ENCODE results near the gene GRIN3A. TPM values are rescaled to one million over a fixed set of nuclear protein-coding genes. Genes with fewer than 3 reads are reported as not detected.

The GRIN3A gene
- total RNA-seq, 1 experiment from 2014 or later, result 0.03 TPM

DNA sequence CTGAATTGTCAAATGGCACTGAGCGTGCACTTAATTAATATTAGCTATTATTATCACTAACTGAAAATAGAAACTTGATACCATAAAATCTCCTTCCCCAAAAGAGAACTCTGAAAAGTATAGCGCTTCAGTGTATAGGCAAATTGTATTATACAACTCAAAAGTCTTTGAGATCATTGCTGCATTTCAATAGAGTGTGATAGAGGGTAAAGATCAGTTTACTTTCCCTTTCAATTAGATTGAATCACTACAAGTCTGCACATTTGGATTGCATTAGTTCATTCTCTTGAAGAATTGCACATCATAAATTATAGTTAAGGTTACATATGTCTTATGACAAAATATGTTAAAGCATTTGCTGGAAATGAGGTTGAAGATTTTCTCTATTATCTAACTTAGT lies 13.4 kb upstream of the GRIN3A start:
- POLR2A ChIA-PET, result no interaction called here
- no peak for ATAC-seq
- no TSS peak for BruUV-seq (replicated peaks)

GRCh38 chr9:101739311-101739710 lies 864 bp upstream of the GRIN3A start:
- POLR2A ChIA-PET, result no interaction called here
- no peak for TF ChIP-seq POLR2AphosphoS5 (IDR thresholded peaks at IDR 0.05; ENCODE audit: low read depth, low read length)
- TF ChIP-seq, protein P1, sequence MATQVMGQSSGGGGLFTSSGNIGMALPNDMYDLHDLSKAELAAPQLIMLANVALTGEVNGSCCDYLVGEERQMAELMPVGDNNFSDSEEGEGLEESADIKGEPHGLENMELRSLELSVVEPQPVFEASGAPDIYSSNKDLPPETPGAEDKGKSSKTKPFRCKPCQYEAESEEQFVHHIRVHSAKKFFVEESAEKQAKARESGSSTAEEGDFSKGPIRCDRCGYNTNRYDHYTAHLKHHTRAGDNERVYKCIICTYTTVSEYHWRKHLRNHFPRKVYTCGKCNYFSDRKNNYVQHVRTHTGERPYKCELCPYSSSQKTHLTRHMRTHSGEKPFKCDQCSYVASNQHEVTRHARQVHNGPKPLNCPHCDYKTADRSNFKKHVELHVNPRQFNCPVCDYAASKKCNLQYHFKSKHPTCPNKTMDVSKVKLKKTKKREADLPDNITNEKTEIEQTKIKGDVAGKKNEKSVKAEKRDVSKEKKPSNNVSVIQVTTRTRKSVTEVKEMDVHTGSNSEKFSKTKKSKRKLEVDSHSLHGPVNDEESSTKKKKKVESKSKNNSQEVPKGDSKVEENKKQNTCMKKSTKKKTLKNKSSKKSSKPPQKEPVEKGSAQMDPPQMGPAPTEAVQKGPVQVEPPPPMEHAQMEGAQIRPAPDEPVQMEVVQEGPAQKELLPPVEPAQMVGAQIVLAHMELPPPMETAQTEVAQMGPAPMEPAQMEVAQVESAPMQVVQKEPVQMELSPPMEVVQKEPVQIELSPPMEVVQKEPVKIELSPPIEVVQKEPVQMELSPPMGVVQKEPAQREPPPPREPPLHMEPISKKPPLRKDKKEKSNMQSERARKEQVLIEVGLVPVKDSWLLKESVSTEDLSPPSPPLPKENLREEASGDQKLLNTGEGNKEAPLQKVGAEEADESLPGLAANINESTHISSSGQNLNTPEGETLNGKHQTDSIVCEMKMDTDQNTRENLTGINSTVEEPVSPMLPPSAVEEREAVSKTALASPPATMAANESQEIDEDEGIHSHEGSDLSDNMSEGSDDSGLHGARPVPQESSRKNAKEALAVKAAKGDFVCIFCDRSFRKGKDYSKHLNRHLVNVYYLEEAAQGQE (IDR thresholded peaks at IDR 0.05; ENCODE audit: insufficient read depth in 1 of 2, low read depth in 2 of 2, low read length in 1 of 2), result no peak
- no peak for TF ChIP-seq SIN3A (IDR thresholded peaks at IDR 0.05; ENCODE audit: borderline replicate concordance, insufficient read depth, low read depth, low read length)
- no peak for TF ChIP-seq CTCF (IDR thresholded peaks at IDR 0.05)
- no peak for TF ChIP-seq TCF7L2 (IDR thresholded peaks at IDR 0.05; ENCODE audit: low read depth, low read length)
- no TSS peak for BruUV-seq (replicated peaks)

More for the DNA sequence above, 13.4 kb upstream of the GRIN3A start:
- H3K4me3 ChIP-seq (ENCODE audit: low read depth in 2 of 2, low read length in 2 of 2), result no peak overlapping the region
- in situ Hi-C loops (cut with HindIII; ENCODE audit: low pct_unique_long_range_greater_than_20kb, low sequenced_read_pairs) (no loop called here), intact Hi-C loops (cut with micrococcal nuclease; ENCODE audit: unreplicated experiment) (no loop called here)
- CTCF ChIA-PET, result no interaction called here
- H3K27ac ChIP-seq (ENCODE audit: low read length), result no peak overlapping the region
- H3K4me1 ChIP-seq (ENCODE audit: control insufficient read depth, insufficient read depth, low read length), result no peaks in the 10 kb centered on the region
- no peak for TF ChIP-seq POLR2AphosphoS5 (IDR thresholded peaks at IDR 0.05; ENCODE audit: low read depth, low read length)
- no peak for TF ChIP-seq SIN3A (IDR thresholded peaks at IDR 0.05; ENCODE audit: borderline replicate concordance, insufficient read depth, low read depth, low read length)
- TF ChIP-seq, protein P1 (IDR thresholded peaks at IDR 0.05; ENCODE audit: insufficient read depth in 1 of 2, low read depth in 2 of 2, low read length in 1 of 2), result no peak
- no peak for TF ChIP-seq TCF7L2 (IDR thresholded peaks at IDR 0.05; ENCODE audit: low read depth, low read length)
- no peak for TF ChIP-seq CTCF (IDR thresholded peaks at IDR 0.05)
- no peaks in the 10 kb centered on the region for H3K36me3 ChIP-seq (ENCODE audit: control insufficient read depth, insufficient read depth, low read length)
- no peaks in the 10 kb centered on the region for H3K27me3 ChIP-seq (ENCODE audit: control insufficient read depth, insufficient read depth, low read length)
- no peaks in the 10 kb centered on the region for H3K9me3 ChIP-seq (ENCODE audit: control insufficient read depth, insufficient read depth, low read depth, low read length)
- no peak for DNase-seq (ENCODE audit: low read depth, low spot score)

More at GRCh38 chr9:101739311-101739710, 864 bp upstream of the GRIN3A start:
- intact Hi-C loops (cut with micrococcal nuclease; ENCODE audit: unreplicated experiment) (no loop called here), in situ Hi-C loops (cut with HindIII; ENCODE audit: low pct_unique_long_range_greater_than_20kb, low sequenced_read_pairs) (no loop called here)
- Histone ChIP-seq H3K27ac (ENCODE audit: low read length) (no peak overlapping the region), H3K9me3 (ENCODE audit: control insufficient read depth, insufficient read depth, low read depth, low read length) (no peaks in the 10 kb centered on the region), H3K4me3 (ENCODE audit: low read depth in 2 of 2, low read length in 2 of 2) (no peak overlapping the region), H3K27me3 (ENCODE audit: control insufficient read depth, insufficient read depth, low read length) (no peaks in the 10 kb centered on the region; the same call in 1 of the 2 replicates), H3K36me3 (ENCODE audit: control insufficient read depth, insufficient read depth, low read length) (no peaks in the 10 kb centered on the region), H3K4me1 (ENCODE audit: control insufficient read depth, insufficient read depth, low read length) (no peaks in the 10 kb centered on the region)
- CTCF ChIA-PET, result no interaction called here
- DNase-seq (ENCODE audit: low read depth, low spot score) (no peak), ATAC-seq (no peak)

Measured in Panc1 (cell line).